Mononuclear cell (primary cell): ENCODE results near the gene PKD1. TPM values are rescaled to one million over a fixed set of nuclear protein-coding genes. Genes with fewer than 3 reads are reported as not detected.
"Not testable (repeated sequence)": the region's sequence is repeated elsewhere in the genome, so short reads cannot be mapped to it uniquely, and the experiment has no call there.

Source experiments
- H3K27me3 ChIP-seq: 2 replicates; pipeline ENCODE4 v1.6.0; 2011; ENCODE audit warnings: low read length, control low read depth; ENCODE audit not compliant: insufficient read depth
- H3K4me1 ChIP-seq: 2 replicates; pipeline ENCODE4 v1.5.1; 2011; ENCODE audit warnings: mild to moderate bottlenecking, low read length, control low read depth; ENCODE audit not compliant: insufficient read depth
- H3K4me3 ChIP-seq: 2 replicates; pipeline ENCODE4 v1.5.1; 2011; ENCODE audit warnings: mild to moderate bottlenecking, low read length, moderate library complexity
- H3K9me3 ChIP-seq: 2 replicates; pipeline ENCODE4 v1.5.1; 2011; ENCODE audit warnings: low read depth, mild to moderate bottlenecking, control low read depth, low read length
- total RNA-seq: library from RNA; depleted of rRNA; stranded (reverse); fragments of >200 nt; gene quantifications from one replicate; pipeline ENCODE4 v1.2.3, GENCODE V29; 2012

PKD1 gene
- total RNA-seq, 1 donor = 49.6 TPM

GRCh38 chr16:2149630-2150417, 14.1 kb upstream of the PKD1 start:
- Histone ChIP-seq H3K27me3 (peaks cover 6% of the 10 kb centered on the region), H3K4me1 (peaks cover 55% of the 10 kb centered on the region), H3K9me3 (no peaks in the 10 kb centered on the region), H3K4me3 (no peak overlapping the region)

DNA sequence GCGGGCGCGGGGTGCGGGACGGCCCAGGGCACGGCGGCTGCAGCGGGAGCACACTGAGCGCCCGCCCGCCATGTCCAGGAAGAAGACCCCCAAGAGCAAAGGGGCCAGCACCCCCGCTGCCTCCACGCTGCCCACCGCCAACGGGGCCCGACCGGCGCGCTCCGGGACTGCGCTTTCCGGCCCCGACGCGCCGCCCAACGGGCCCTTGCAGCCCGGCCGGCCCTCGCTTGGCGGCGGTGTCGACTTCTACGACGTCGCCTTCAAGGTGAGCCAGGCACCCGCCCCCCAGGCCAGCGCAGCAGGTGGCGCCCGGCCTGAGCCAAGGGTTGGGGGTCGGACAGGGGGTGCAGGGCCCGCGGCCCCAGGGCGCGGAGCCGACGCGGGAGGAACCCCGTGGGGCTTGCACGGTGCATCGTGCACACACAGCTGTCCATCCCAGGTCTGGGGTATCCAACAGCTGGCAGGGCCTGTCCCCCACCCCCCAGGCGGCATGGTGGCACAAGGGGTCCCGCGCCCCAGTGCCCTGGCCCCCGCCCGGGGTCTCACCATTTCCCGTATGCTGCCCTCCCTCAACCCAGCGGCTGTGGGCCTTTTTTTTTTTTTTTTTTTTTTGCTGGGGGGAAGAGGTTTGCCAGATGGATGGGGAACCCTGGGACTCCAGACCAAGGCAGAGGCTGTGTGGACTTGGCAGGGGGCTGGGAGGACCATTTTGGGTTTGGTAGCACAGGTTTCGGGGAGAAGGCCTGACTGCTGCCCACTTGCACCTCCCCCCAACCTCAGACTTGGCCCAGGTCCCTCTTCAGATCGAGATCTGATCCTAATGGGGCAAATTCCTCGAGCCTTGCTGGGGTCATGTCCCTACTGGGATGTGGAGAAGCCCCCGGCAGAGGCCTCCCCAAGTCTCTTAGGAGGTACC, 13.3 kb upstream of the PKD1 start:
- Histone ChIP-seq H3K4me3 (no peak overlapping the region), H3K4me1 (peaks cover 46% of the 10 kb centered on the region)

DNA sequence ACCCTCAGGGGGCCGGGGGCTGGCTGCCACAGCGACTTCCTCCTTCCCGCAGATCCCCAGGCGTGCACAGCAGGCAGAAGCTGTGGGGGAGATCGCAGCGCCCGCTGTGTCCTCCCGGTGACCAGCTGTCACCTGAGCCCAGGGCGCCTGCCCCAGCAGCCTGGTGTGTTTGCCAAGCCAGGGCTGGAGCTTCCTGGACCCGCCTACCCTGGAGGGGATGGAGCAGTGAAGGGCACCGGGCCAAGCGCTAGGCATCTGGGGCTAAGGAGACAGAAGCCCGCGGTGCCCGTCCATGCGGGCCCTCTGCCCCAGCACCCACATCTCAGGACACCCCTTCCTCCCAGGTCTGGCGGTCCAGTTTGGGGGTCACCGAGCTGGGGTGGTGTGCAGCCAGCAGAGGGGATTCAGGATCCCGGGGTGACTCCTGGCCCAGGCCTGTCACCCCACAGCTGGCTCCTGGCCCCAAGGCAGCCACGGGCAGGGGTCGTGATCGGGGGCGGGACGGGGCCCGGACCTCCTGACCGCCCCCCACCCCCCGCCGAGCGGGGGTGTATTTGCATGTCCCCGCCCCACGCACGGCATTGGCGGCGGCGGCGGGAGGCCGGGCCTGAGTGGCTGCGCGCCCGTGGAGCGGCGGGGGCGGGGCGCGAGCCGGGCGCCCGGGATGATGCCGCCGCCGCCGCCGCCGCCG, 12.4 kb upstream of the PKD1 start, which contains the start of gene RAB26:
RAB26 (plus strand) TSS at position 645 of the 691 bp plus-strand sequence. CDS start 159 bp downstream, outside the sequence.
- Histone ChIP-seq H3K9me3 (no peaks in the 10 kb centered on the region), H3K4me1 (peaks cover 38% of the 10 kb centered on the region), H3K27me3 (peaks cover 6% of the 10 kb centered on the region), H3K4me3 (no peak within 1 kb of the TSS)

More for the DNA sequence above, 13.3 kb upstream of the PKD1 start:
- Histone ChIP-seq H3K9me3 (no peaks in the 10 kb centered on the region), H3K27me3 (peaks cover 6% of the 10 kb centered on the region)

DNA sequence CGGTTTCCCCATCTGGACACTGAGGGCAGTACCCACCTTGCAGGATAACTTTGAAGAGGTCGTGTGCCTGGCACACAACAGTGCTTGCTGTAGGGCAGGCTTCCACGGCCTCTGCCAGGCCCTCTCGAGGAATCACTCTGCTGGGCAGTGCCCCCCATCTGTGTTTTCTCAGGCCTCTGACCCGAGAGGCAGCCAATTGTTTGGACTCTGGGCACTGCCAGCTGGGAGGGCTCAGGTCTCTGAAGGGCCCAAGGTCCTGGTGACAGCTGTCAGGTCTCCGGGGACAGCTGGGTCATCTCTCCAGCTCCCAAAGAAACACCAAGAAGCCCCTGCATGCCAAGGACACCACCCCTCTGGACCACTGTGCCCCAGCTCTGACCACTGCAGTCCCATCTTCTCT, 11.7 kb upstream of the PKD1 start:
- Histone ChIP-seq H3K9me3 (no peaks in the 10 kb centered on the region), H3K27me3 (peaks cover 6% of the 10 kb centered on the region), H3K4me3 (no peak overlapping the region), H3K4me1 (peaks cover 30% of the 10 kb centered on the region)

DNA sequence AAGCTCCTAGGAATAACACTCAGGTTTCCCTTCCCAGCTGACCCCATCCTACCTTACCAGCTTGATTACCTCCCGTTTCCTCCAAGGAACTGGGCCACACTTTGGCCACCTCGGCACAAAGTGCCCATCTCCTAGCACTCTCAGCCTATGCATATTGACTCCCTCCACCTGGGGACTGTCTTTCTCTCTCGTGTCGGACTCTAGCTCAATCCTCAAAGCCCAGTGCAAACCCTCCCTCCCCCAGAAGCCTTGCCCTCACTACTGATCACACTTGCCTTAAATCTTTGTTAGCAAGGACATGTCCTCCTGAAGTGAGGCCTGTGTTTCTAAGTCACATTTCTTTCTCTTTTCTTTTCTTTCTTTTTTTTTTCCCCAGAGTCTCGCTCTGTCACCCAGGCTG, 10.1 kb upstream of the PKD1 start:
- peaks cover 30% of the 10 kb centered on the region for H3K4me1 ChIP-seq
- H3K9me3 ChIP-seq = no peaks in the 10 kb centered on the region
- H3K4me3 ChIP-seq = no peak overlapping the region
- peaks cover 6% of the 10 kb centered on the region for H3K27me3 ChIP-seq

DNA sequence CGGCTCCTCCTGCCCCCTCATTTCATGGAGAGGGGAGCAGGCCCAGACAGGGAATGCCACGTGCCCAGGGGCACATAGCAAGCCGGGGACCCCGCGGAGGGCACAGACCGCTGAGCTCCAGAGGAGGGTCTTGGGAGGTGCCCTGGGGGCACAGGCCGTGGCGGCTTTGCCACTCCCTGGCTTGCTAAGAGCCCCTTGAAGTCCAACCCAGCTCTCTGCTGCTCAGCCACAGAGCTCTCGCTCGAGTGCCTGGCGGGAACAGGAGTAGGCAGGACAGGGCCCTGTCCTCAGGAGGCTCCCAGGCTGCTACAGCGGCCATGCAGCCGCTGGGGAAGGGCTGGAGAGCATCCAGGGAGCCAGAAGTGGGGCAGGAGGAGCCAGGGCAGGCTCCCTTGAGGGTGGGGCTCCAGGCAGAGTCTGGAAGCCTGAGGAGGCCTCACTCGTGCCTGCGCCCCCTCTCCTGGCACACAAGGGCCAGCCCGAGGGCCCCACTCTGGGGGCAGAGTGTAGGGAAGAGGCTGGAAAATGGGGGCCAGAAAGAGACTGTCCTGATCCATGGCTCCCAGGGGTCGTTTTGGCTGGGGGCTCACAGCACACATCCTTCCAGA, 8.3 kb upstream of the PKD1 start:
- Histone ChIP-seq H3K4me1 (peaks cover 16% of the 10 kb centered on the region), H3K9me3 (no peaks in the 10 kb centered on the region), H3K4me3 (no peak overlapping the region), H3K27me3 (peaks cover under 1% of the 10 kb centered on the region)

GRCh38 chr16:2142942-2143877, 7.5 kb upstream of the PKD1 start:
- Histone ChIP-seq H3K27me3 (no peaks in the 10 kb centered on the region), H3K4me1 (peaks cover 11% of the 10 kb centered on the region), H3K9me3 (no peaks in the 10 kb centered on the region), H3K4me3 (no peak overlapping the region)

DNA sequence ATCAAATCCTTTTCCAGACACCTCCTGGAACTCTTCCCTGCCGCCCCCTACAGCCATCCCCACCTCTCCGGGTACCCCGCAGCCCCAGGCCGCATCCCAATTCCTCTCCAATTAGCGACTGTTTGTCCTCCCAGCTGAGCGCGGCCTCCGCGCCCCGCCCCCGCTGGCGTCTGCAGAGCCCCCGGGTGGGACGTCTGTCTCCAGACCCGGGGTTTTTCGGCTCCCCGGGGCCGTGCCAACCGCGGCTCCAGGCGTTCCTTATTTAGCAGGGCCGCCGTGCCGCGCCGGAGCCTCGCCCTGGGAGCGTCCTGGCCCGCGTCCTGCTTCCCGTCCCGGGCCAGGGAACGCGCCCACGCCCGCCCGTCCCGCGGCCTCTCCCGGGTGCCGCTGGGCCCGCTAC, 627 bp downstream of the PKD1 start:
- not testable (repeated sequence) for H3K27me3 ChIP-seq, H3K4me1 ChIP-seq, H3K9me3 ChIP-seq
- H3K4me3 ChIP-seq = peak overlapping the region; percentile 16

DNA sequence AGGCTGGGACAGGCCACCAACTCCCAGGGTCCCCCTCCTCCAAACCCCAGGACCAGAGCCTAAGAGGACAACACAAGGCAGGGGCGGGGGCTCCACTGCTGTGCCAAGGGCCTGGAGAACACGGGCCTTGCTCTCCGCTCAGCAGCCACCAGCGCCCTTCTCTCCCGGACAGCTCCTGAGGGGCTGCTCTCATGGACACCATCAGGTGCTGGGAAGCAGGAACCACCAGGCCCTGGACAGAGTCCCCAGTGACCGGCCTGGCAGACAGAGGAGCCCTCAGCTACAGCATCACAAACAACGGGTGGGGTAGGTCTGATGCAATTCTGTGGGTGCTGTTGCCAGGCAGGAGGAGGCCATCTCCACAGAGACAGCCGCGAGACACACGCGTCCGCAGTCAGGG, 1.9 kb downstream of the PKD1 start:
- H3K9me3 ChIP-seq, H3K4me3 ChIP-seq, H3K4me1 ChIP-seq, H3K27me3 ChIP-seq: not testable (repeated sequence)

GRCh38 chr16:2129890-2130447, 5.7 kb downstream of the PKD1 start:
- H3K9me3 ChIP-seq, H3K4me3 ChIP-seq, H3K27me3 ChIP-seq: not testable (repeated sequence)
- peaks cover 12% of the 10 kb centered on the region for H3K4me1 ChIP-seq

DNA sequence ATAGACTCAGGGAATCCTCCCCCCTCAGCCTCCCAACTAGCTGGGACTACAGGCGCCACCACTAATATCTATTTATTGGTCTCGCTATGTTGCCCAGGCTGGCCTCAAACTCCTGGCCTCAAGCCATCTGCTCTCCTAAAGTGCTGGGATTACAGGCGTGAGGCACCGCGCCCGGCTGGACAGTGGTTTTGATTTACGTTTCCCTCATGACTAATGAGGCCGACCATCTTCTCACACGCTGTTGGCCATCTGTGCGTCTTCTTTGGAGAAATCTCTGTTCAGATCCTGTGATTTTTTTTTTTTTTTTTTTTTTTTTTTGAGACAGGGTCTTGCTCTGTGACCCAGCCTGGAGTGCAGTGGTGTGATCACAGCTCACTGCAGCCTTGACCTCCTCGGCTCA, 6.4 kb downstream of the PKD1 start:
- H3K9me3 ChIP-seq, H3K4me3 ChIP-seq, H3K27me3 ChIP-seq: not testable (repeated sequence)
- H3K4me1 ChIP-seq = peaks cover 14% of the 10 kb centered on the region

DNA sequence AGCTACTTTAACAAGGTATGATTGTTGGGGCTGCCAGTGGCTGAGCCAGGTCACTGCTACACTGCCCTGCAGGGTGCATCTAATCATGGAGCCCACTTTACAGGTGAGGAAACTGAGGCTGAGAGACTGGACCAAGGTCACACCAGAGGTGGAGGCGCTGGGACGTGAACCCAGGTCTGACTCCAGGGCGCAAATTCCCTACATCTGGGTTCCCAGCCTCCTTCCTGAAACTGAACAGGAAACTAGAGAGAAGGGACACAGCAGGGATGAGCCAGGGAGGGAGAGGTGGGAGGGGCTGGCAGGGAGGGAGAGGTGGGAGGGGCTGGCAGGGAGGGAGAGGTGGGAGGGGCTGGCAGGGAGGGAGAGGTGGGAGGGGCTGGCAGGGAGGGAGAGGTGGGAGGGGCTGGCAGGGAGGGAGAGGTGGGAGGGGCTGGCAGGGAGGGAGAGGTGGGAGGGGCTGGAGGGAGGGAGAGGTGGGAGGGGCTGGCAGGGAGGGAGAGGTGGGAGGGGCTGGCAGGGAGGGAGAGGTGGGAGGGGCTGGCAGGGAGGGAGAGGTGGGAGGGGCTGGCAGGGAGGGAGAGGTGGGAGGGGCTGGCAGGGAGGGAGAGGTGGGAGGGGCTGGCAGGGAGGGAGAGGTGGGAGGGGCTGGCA, 7.9 kb downstream of the PKD1 start:
- peaks cover 14% of the 10 kb centered on the region for H3K4me1 ChIP-seq
- H3K4me3 ChIP-seq, H3K27me3 ChIP-seq, H3K9me3 ChIP-seq: not testable (repeated sequence)

- not testable (repeated sequence) for H3K27me3 ChIP-seq, H3K4me3 ChIP-seq, H3K9me3 ChIP-seq
- peaks cover 14% of the 10 kb centered on the region for H3K4me1 ChIP-seq
Observed at GRCh38 chr16:2126928-2127556, 8.7 kb downstream of the PKD1 start.
